Esophagus squamous epithelium (tissue), 5 donors: ENCODE results near the gene SIGLEC10. TPM values are rescaled to one million over a fixed set of nuclear protein-coding genes. Genes with fewer than 3 reads are reported as not detected.

Source experiments
- DNase-seq: peaks from one replicate; lab custom pipeline; 2025; lab: John Stamatoyannopoulos, UW
- H3K27ac ChIP-seq, 4 donors: fragments of 200-600 bp; sonication (generic); one replicate each; pipeline ENCODE4 v1.5.1; 2016 to 2019; ENCODE audit warnings: mild to moderate bottlenecking in 1 of 4
- H3K27me3 ChIP-seq, 4 donors: fragments of 200-600 bp; sonication (generic); 1 replicate in 3 of 4; 2 replicates in 1 of 4; pipeline versions ENCODE4 v1.5.1 to v1.6.0; 2017 to 2021; ENCODE audit warnings: antibody characterized with exemption in 1 of 4
- H3K36me3 ChIP-seq, 3 donors: fragments of 200-600 bp; sonication (generic); one replicate each; pipeline ENCODE4 v1.5.1; 2016 to 2019
- H3K4me1 ChIP-seq, 3 donors: fragments of 200-600 bp; sonication (generic); one replicate each; pipeline ENCODE4 v1.5.1; 2017 to 2019
- H3K4me3 ChIP-seq, 4 donors: fragments of 200-600 bp; sonication (generic); 1 replicate in 3 of 4; 2 replicates in 1 of 4; pipeline ENCODE4 v1.5.1; 2016 to 2019; ENCODE audit warnings: mild to moderate bottlenecking in 2 of 4, moderate library complexity in 1 of 4
- H3K9me3 ChIP-seq, 3 donors: fragments of 200-600 bp; sonication (generic); one replicate each; pipeline ENCODE4 v1.5.1; 2016 to 2019
- POLR2A ChIP-seq, 4 donors: fragments of 450-650 bp; IDR thresholded peaks; one replicate each; pipeline ENCODE4 v1.6.1; 2017; ENCODE audit warnings: antibody characterized with exemption in 4 of 4, mild to moderate bottlenecking in 4 of 4, moderate library complexity in 3 of 4
- WGBS, 2 donors: methylation state at CpG; one replicate each; pipeline ENCODE4 v1.1.5; 2018; 5-methylcytosine and 5-hydroxymethylcytosine counted together
- intact Hi-C: fragments of 100-400 bp; cut with DNase I; formaldehyde crosslinking; loops from one replicate; pipeline ENCODE4 v1.15.0; 2022
- total RNA-seq, 4 donors: library from RNA; depleted of rRNA; stranded (reverse); fragments of >200 nt; gene quantifications; one replicate each; pipeline ENCODE4 v1.1.0, GENCODE V29; 2016
- TF ChIP-seq, protein P1 (sequence below), 6 experiments: fragments of 450-650 bp in 4 of 6; fragments of 200-600 bp in 2 of 6; sonication (generic) in 2 of 6; IDR thresholded peaks; one replicate each; pipeline ENCODE4 v1.5.1; 2016 to 2019; ENCODE audit warnings: antibody characterized with exemption in 6 of 6, mild to moderate bottlenecking in 4 of 6, moderate library complexity in 4 of 6
- donor health status: DM: yes; HTN: yes; CAD: no.

The SIGLEC10 gene
- total RNA-seq, 4 donors from 2014 or later: 2.0 to 17.0 (median 2.9) TPM

DNA sequence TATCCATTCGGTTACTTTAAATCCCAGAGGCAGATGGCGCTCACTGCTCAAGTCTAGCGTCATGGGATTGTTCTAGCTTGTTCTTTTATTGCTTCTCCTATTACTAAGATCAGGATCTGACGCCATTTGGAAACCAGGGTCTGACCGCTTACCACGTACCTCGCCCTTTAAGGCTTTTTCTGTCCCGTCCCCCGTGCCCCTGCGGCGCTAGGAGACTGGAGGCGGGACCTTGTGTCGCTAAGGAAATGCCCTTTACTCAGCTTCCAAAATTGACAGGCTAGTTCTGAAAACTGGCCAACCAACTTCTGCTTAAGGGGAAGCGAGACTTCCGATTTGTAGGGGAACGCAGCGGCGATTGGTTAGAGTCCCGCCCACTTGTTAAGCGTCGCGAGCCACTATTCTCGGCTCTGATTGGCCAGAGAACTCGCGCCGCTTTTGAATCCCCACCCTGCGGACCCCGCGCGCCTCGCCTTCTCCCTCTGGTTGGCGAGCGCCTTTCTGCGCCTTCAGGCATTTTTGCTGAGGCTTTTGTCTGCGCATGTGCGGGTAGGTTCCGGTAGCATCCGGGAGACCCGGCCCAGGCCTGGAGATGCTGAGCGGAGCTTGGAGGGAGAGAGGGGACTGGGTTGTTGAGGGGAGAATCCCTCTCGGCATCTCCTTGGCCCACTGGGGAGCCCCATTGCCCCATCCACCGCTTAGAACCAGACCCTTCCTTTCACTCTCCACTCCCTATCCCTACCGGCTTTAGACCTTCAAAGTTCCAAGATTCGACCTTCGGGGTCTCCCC is 23.2 kb downstream of the SIGLEC10 start:
- Histone ChIP-seq H3K36me3 (no peaks in the 10 kb centered on the region), H3K27ac (peak overlapping the region; percentile 62 to 88 (median 85)), H3K9me3 (no peaks in the 10 kb centered on the region), H3K27me3 (no peaks in the 10 kb centered on the region), H3K4me1 (peaks cover 5 to 50% (median 11%) of the 10 kb centered on the region in 3 donors), H3K4me3 (peak overlapping the region; percentile 14 to 66 (median 40))
- WGBS, 2 donors: 3% methylated on average over 13 to 15 of the region's 45 CpGs
- intact Hi-C loops: no loop called here
- peak; percentile 83 for DNase-seq
- peak in 1 of 4 donors; percentile 27 for TF ChIP-seq POLR2A (IDR thresholded peaks at IDR 0.05)
- TF ChIP-seq, protein P1, sequence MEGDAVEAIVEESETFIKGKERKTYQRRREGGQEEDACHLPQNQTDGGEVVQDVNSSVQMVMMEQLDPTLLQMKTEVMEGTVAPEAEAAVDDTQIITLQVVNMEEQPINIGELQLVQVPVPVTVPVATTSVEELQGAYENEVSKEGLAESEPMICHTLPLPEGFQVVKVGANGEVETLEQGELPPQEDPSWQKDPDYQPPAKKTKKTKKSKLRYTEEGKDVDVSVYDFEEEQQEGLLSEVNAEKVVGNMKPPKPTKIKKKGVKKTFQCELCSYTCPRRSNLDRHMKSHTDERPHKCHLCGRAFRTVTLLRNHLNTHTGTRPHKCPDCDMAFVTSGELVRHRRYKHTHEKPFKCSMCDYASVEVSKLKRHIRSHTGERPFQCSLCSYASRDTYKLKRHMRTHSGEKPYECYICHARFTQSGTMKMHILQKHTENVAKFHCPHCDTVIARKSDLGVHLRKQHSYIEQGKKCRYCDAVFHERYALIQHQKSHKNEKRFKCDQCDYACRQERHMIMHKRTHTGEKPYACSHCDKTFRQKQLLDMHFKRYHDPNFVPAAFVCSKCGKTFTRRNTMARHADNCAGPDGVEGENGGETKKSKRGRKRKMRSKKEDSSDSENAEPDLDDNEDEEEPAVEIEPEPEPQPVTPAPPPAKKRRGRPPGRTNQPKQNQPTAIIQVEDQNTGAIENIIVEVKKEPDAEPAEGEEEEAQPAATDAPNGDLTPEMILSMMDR (IDR thresholded peaks at IDR 0.05): no peak

DNA sequence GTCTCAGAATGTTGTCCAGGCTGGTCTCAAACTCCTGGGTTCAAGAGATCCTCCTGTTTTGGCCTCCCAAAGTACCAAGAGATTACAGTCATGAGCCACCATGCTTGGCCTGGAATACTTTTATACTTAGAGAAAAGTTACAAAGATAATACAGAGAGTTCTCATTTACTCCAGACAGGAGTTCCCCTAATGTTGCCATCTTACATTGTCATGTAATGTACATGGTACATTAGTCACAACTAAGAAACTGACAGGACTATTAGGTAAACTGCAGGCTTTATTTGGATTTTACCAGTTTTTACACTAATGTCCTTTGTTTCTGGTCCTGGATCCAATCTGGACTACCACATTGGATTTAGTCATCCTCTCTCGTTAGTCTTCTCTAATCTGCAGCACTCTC is 24.7 kb downstream of the SIGLEC10 start:
- intact Hi-C loops: no loop called here
- no peaks in the 10 kb centered on the region for H3K9me3 ChIP-seq
- no peaks in the 10 kb centered on the region for H3K27me3 ChIP-seq
- H3K36me3 ChIP-seq: no peaks in the 10 kb centered on the region
- H3K4me1 ChIP-seq: peaks cover 5 to 47% (median 11%) of the 10 kb centered on the region in 3 donors
- H3K27ac ChIP-seq: no peak overlapping the region
- TF ChIP-seq, protein P1 (IDR thresholded peaks at IDR 0.05): no peak
- TF ChIP-seq POLR2A (IDR thresholded peaks at IDR 0.05): no peak
- no peak for DNase-seq
- H3K4me3 ChIP-seq: no peak overlapping the region
- 80 to 95% methylated on average over 1 of the region's 1 CpG for WGBS, 2 donors

DNA sequence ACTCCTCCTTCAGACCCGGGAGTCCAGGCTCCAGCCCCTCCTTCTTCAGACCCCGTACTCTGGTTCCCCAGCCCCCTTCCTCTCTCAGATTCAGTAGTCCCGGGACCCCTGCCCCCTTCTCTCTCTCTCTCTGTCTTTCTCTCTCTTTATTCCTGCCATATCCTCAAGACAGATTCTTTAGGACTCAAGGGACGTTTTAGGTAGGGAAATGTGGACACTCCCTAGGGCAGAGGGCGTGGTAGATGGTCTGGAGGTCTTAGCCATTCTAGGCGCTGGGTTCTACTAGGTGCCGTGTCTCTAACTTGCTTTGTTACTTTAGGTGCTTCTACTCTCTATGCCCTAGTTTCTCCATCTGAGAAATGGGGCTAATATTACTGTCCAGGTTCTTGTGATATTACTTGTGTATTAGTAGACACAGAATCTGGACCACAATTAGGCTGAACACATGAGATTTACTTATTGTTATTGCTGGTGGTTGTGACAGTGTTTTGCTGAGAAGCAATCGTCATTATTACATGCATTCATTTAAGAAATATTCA is 26.3 kb downstream of the SIGLEC10 start:
- H3K27ac ChIP-seq: no peak overlapping the region
- no peak overlapping the region for H3K4me3 ChIP-seq
- TF ChIP-seq POLR2A (IDR thresholded peaks at IDR 0.05): no peak
- TF ChIP-seq, protein P1 (IDR thresholded peaks at IDR 0.05): no peak
- H3K9me3 ChIP-seq: no peaks in the 10 kb centered on the region
- peaks cover 5 to 36% (median 11%) of the 10 kb centered on the region in 3 donors for H3K4me1 ChIP-seq
- no peak for DNase-seq
- H3K27me3 ChIP-seq: no peaks in the 10 kb centered on the region
- H3K36me3 ChIP-seq: no peaks in the 10 kb centered on the region
- 62 to 68% methylated on average over 8 of the region's 8 CpGs for WGBS, 2 donors
- intact Hi-C loops: no loop called here

DNA sequence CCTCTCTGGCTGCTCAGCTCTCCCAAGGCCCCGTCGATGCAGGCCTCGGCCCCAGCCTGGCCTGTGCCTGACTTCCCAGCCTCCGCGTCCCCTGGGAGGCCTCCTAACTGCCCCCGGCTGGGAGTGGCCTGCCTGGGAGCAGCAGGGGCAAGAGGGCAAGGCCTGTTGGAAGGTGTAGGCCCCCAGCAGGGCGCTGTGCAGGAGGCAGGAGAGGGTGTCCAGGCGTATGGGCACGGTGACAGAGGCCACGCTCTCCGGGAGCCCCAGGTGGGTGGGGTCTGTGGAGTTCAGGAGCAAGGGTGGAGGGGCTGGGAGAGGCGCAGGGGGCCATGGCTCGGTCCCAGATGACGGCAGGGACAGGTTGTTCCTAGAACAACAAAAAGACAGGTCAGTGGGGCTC is 28.3 kb downstream of the SIGLEC10 start:
- WGBS, 2 donors: 87 to 94% methylated on average over 6 to 8 of the region's 14 CpGs
- Histone ChIP-seq H3K36me3 (no peaks in the 10 kb centered on the region), H3K4me1 (peaks cover 0 to 17% (median 4%) of the 10 kb centered on the region in 3 donors), H3K27me3 (no peaks in the 10 kb centered on the region), H3K9me3 (no peaks in the 10 kb centered on the region), H3K4me3 (no peak overlapping the region), H3K27ac (no peak overlapping the region)
- DNase-seq: no peak
- intact Hi-C loops: no loop called here
- TF ChIP-seq, protein P1 (IDR thresholded peaks at IDR 0.05): no peak
- TF ChIP-seq POLR2A (IDR thresholded peaks at IDR 0.05): no peak

DNA sequence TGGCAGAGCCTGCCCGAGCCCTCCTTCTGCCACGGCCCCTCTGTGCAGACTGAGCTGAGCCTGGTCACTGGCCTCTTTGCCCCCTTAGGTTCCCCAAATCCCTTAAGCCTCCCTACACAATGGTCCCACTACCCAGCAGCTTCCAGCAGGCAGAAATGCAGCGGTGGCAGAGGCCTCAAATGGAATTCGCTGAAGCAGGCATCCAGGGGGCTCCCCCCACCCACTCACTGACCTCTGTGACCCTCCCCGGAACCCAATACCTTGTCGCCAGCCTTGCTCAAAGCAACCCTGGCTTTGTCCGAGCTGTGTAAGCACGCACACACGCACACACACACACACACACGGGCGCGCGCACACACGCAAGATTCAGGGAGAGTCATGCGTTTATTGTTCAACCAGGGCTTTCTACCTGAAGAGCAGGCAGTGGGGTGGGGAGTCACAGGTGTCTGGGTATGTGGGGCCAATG is 29.5 kb downstream of the SIGLEC10 start, which contains the start of gene LIM2:
Gene LIM2, minus strand, starts transcription at position 51 of the 466 bp plus-strand sequence. CDS start 531 bp downstream, outside the sequence.
- no peak for DNase-seq
- no peaks in the 10 kb centered on the region for H3K9me3 ChIP-seq
- intact Hi-C loops: no loop called here
- peaks cover 0 to 9% (median 0%) of the 10 kb centered on the region in 3 donors for H3K4me1 ChIP-seq
- H3K4me3 ChIP-seq: no peak within 1 kb of the TSS
- H3K36me3 ChIP-seq: no peaks in the 10 kb centered on the region
- no peak within 1 kb of the TSS for H3K27ac ChIP-seq
- no peaks in the 10 kb centered on the region for H3K27me3 ChIP-seq
- TF ChIP-seq, protein P1 (IDR thresholded peaks at IDR 0.05): no peak
- TF ChIP-seq POLR2A (IDR thresholded peaks at IDR 0.05): no peak
- 55 to 89% methylated on average over 5 to 6 of the region's 15 CpGs for whole genome bisulfite sequencing, 2 donors
